GM21423 (cell line): ENCODE results near the gene CHPF2.

Source experiments
- ATAC-seq: cut with Tn5 transposase; IDR thresholded peaks from one replicate; pipeline ENCODE4 v1.9.1; 2021; ENCODE audit warnings: mild to moderate bottlenecking, moderate library complexity; ENCODE audit not compliant: unreplicated experiment

CHPF2 gene

DNA sequence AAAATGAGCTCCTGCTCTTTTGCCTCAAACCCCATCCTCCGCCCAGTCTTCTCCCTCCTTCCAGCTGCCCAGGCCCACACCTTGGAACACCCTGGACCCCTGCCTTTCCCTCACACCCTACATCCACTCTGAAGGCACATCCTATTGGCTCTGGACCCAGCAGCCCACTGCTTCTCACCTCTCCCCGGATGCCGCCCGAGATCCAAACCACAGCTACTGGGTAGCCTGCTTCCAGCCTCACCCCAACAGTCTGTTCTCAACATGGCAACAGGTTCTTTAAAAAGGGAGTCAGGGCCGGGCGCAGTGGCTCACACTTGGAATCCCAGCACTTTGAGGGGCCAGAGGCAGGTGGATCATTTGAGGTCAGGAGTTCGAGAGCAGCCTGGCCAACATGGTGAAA lies 25.7 kb downstream of the CHPF2 start:
- ATAC-seq, result no peak

DNA sequence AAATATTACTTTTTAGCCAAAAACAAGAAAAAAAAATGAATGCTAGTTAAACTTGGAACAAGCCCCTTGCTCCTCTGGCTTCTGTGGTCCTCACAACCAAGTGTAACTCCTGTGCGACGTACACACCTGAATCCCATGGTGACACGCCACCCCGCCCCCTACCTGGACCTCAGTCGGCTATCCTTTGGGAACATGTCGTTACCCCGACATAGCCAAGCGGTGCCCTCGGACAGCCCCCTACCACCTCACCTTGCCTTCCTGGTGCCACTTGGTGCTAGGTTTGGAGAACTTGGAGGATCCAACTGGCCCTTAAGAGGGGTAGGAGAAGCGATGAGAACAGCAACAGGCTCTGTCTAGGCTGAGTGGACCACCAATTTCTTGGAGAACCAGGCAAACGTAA lies 28.2 kb downstream of the CHPF2 start:
- no peak for ATAC-seq

DNA sequence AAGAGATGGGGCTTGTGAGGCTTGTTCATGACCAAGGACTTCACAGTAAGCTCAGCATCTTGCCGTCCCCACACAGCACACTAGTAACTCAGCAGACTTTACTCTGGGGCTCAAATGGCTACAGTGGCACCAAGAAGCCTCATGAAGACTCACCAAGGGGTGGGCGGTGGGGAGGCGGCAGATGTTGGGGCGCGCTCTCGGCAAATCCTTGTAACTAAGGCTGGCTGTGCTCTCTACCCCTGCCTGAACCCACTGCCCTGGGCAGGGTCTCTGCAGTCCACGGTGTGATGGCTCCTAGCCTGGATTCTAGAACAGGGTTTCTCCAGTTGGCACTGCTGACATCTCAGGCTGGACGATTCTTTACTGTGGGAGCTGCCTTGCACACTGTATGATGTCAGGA lies 28.6 kb downstream of the CHPF2 start:
- no peak for ATAC-seq

DNA sequence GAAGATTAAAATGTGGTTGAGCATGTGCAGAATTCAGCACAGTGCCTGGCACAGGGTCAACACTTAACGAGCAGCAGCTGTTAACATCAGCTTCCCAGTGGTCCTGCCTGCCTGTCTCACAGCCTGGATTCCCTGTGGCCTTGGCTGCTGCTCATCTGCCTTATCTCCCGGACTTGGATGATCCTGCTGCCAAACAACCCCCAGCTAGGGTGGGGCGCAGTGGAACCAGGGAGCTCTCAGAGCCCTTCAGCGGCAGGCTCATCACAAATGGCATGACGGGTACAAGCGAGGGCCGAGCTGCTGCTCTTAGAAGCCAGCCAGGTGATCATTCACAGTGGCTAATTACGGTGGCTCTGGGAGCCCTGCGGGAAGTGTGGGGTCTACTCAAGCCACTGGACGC lies 29.2 kb downstream of the CHPF2 start:
- no peak for ATAC-seq

DNA sequence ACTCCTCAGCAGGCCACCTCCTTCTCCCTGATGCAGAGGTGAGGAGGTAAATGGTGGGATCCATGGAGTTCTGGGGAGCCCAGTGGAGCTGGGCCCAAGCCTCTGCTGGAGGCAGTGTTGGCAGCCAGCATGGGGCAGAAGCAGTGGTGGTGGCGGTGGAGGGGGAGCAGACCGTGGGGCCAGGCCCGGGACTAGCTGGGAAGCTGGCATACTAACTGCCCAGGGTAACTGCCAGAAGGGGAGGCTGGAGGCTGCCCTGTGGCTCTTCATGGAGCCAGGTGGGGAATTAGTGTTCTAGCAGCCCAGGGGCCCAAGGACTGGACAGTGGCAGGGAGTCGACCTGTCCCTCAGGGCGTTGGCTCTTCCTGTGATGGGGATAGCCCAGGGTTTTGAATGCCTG lies 32.3 kb downstream of the CHPF2 start:
- ATAC-seq, result no peak

DNA sequence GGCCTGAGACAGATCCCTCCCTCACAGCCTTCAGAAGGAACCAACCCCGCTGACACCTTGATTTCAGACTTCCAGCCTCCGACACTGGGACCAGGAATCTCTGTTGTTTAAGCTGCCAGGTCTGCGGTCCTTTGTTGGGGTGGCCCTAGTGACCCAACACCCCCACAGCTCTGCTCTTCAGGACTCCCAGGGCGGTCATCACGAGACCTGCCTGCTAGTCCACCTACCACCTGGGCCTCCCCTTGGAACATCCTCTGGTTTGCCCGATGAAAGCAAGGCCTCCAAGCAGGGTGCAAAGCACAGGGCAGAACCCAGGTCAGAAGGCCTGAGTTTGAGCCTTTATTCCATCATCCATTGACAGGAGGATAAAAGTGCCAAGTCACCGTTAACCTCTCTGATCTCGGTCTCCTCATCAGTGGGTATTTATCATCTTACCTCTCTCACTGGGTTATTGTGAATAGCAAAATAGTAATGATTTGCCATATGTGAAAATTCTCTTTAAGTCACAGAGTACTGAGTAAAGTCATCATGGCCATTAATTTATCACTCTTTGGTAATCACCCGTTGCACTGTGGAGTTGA lies 33.2 kb downstream of the CHPF2 start:
- ATAC-seq, result no peak

DNA sequence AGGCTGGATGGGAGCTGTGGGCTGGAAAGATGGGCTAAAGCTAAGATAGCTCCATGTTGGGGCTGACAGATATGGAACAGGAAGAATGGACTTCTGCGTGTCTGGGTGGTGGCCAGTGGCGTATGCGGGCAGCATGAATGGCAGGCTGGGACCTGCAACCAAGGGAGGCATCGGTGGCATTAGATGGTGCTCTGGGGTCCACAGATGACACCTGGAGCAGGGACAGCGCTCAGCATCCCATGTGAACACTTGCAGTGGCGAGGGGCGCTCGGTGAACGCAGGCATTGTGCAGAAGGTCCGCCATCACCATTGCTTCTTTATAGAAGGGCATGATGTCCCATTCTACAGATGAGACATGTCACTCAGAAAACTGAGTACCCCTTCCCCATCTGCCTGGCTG lies 37.2 kb downstream of the CHPF2 start:
- ATAC-seq, result no peak

DNA sequence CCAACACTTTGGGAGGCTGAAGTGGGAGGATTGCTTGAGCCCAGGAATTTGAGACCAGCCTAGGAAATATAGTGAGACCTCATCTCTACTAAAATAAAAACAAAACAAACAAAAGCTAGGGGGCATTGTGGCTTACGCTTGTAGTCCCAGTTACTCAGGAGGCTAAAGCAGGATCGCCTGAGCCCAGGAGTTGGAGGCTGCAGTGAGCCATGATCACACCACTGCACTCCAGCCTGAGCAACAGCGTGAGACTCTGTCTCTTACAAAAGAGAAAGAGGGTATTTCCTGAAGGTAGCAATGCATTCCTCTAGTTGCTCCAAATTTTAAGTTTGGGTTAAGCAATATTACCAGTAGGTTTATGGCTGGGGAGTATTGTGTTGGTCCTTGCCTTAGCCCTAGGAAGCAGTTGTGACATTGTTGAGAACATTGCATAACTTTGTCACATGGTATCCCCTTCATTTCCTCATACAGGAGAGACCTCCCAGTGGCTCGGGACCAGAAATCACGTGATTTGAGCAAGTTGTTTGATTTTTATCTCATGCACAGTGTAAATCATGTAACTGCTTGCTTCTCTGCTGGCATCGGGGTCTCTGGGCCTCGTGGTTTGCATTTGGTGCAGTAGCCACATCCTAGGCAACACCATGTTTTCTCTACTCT lies 39.5 kb downstream of the CHPF2 start:
- ATAC-seq, result no peak

DNA sequence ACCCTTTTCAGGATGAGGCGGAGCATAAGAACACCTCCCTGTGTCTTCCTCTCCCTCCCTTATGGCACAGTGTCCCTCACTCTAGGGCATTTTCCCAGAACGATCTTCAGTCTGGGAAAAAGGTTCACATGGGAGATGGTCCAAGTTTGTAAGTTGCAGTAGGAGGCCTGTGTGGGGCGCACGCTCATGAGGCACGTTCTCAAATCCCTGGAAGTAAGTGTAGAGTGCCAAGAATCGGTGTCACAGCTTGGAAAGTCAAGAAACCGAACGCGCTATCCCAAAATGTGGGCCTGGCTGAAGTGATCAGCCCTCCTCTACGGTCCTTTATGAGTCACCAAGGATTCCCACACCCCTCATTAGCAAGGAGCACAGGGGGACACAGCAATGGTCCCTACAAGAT lies 40.1 kb downstream of the CHPF2 start:
- no peak for ATAC-seq

DNA sequence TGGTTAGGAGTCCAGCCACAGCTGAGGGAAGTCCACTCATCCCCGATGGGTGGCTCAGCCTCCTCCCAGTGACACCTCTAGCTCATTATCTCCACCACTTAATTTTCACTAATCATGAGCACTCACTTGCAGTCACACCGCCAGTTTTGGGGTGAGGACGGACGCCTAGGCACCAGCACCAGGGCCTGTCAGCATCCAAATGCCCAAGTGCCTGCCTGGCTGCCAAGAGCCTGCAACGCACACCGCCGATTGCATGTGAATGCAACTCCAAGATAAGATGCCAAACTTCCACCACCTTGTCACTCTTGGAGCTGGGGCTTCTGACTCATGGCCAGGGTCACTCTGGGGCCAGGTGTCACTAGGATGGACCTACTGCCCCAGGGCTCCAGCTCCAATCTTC lies 40.6 kb downstream of the CHPF2 start:
- no peak for ATAC-seq

DNA sequence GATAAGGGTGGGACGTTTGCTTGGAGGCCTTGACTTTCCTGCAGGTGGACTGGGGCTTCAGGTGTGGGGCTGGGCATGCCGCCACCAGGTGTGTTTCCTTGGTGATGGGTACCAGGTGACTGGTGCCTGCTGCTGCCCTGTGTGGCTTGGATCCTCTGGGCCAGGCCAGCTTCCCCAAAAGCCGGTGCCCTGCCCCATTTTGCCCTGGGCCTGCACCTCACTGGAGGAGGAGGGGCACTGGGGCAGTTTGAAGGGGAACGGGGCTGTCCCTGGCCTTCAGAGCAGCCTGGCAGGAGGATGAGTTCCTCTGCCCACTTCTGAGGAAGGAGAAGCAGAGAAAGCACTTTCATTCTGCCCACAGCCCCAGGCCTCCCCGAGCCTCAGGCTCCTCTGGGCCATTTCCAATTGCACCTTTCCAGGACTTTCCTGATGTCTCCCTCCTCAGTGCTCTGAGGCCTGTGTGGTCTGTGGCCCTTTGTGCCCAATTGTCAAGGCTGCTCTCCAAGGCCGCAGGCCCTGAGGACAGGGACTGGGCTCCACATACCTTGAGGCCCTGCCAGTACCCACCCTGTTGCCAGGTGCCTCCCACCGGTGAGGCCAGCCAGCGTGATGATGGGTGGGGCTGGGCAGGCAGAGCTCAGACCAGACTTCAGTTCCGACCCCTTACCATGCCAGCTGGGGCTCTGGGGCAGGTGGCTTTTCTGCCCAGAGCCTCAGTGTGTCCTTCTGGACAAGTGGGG lies 41.5 kb downstream of the CHPF2 start:
- no peak for ATAC-seq

DNA sequence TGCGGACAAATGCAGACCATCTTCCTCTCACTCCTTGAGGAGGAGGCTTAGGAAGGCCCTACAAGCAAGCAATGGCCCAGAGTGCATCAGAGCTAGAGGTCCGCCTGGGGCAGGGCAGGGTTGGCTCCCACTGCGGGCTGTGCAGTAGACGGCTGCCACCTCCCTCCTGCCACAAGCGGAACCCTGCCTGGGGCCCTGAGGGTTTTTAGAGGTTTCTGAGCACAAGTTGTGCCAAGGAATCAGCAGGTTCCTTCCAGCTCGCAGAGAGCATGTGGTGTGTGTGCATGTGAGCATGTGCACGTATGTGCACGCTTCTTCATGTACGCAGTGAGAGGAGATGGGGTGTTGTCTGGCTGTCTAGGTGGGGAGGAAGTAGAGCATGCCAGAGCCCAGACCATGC lies 42.1 kb downstream of the CHPF2 start:
- ATAC-seq, result no peak

DNA sequence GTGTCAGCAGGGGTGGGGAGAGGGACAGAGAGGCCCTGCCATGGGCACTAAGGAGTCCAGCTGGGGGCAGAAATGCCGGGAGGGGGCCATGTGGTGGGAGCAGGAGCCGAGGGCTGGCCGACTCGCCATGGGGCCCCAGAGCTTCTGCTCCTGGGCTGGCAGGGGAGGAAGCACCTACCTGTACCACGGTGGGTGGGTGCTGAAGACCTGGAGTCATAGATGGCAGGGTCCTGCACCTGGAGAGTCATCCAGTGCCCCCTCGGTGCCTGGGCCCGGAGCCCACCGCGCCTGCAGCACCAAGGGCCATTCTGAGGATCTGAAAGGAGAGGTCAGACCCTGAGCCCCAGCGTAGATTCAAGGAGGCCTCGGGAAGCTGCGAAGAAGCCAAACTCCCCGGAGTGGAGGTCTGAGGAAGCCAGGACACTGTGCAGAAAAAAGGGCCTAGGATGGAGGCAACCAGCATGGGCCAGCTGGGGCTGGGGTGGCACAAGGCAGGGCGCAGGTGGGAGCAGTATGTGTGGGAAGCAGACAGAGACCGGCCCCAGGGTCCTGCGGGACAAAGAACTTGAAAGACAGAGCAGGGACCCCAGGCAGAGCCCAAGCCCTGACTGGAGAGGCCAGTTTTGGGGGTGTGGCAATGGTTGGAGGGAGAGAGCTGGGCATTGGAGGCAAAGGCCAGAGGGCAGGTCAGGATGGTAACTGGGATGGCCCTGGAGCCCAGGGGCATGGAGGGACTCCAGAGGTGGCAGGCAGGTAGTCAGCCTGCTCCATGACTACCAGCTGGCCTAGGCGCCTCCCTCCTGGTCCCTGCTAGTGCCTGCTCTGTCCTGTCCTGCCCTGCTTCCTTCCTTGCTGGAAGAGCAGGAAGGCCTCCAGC lies 42.9 kb downstream of the CHPF2 start:
- ATAC-seq, result no peak

DNA sequence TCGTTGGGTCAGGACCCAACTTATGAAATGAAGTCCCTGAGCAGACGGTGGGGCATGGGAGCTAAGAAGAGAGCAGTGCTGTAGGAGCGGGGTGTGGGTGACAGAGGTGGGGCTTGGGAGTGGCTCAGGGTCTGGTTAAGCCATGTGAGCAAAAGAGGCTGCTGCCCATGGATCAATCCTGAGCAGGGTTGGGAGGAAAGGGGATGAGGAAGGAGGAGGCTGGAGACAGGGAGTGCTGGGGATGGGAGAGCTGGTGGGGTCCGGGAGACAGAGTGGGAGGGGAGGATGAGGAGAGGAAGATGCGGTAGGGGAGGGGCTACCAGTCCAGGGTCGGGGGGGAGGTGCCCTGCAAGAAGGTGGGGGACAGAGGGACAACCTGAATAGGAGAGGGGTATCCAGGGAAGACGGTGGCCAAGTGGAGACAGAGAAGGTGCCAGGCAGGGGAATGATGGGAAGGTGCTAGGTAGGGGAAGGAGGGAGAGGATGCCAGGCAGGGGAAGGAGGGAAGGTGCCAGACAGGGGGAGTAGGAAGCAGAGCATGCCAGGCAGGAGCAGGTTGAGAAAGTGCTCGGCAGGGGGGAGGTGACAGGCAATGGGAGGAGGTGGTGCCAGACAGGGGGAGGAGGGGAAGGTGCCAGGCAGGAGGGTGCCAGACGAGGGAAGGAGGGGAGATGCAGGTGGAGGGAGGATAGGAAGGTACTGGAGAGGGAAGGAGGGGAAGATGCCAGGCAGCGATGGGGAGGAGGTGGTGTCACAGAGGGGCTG lies 43.7 kb downstream of the CHPF2 start:
- no peak for ATAC-seq

DNA sequence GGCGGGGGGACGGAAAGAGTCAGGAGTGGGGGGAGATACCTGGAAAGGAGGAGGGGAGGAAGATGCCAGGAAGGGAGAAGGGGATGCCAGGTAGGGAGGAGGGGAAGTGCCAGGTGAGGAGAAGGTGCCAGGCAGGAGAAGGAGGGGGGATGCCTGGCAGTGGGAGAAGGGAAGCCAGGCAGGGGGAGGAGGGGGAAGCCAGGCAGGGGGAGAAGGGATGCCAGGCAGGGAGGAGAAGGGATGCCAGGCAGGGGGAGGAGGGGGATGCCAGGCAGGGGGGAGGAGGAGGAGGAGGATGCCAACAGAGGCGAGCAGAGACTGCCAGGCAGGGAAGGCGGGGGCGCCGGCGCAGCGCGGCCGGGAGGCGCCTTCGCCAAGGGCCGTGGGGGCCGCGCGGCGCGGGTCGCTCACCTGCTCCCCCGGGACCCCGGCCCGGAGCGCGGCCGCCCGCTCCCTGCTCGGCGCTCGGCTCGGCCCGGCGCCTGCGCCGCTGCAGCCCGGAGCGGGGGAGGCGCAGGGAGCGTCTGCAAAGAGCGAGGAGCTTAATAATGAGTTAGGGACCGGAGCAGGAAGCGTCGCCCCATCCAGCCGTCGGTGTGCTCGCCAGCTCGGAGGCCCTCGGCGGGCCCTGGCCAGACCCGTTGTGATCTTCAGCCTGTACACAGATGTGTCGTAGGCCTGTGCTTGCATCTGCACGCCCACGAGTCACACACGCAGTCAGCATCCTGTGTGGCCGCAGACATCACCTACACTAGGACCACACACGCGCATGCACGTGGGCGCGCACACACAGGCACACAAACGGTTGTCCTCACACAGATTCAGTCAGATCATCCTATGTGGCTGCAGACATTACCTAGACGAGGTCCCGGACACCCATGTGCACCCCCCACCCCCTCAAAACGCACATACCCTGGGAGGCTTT lies 44.6 kb downstream of the CHPF2 start:
- no peak for ATAC-seq

DNA sequence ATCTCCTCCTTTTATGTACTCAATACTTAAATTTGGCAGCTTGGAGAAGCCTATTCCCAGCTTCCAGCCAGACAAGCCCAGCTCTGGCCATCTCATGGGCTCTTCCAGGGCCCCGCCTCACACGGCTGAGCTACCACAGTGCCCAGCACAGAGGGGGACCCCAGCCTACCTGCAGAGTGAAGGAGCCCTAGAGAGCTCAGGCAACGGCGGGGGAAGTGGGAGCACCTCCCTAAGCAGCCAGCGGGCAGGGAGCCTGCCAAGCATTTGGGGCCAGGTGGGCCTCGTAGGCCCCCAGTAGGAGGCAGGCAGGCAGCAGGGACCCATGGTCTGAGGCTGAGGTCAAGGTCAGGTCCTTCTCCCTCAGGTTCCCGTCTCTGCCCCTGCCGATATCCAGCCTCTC lies 45.3 kb downstream of the CHPF2 start:
- ATAC-seq, result no peak

DNA sequence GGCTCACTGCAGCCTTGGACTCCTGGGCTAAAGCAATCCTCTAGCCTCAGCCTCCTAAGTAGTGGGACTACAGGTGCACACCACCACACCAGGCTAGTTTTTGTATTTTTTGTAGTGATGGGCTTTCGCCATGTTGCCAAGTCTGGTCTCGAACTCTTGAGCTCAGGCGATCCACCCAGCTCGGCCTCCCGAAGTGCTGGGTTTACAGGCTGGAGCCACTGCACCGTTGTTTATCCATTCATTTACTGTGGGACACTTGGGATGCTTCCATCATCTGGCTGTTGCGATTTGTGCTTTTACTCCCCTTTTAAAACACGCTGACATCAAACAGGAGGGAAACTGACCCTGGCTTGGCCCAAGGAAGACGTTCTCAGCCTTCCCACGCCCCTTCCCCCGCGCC lies 46.7 kb downstream of the CHPF2 start:
- ATAC-seq, result no peak

DNA sequence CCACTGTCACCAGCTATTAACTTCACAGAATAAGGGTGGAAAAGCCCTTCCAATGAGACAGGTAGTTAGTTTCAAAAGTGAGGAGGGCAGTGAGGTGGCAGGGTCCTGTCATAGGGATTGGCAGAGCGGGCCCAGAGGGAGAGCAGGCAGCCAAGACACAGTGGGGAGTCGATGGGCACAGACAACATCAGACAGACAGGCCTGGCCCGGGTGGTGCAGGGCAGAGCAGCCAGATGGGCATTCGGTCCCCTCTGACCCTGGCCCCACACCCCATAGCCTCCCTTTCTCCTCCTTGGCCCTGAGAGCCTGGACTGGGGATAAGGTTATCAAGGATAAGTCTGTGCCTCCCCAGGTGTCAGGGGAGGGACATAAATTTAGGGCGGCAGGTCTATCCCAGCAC lies 47.6 kb downstream of the CHPF2 start:
- no peak for ATAC-seq

DNA sequence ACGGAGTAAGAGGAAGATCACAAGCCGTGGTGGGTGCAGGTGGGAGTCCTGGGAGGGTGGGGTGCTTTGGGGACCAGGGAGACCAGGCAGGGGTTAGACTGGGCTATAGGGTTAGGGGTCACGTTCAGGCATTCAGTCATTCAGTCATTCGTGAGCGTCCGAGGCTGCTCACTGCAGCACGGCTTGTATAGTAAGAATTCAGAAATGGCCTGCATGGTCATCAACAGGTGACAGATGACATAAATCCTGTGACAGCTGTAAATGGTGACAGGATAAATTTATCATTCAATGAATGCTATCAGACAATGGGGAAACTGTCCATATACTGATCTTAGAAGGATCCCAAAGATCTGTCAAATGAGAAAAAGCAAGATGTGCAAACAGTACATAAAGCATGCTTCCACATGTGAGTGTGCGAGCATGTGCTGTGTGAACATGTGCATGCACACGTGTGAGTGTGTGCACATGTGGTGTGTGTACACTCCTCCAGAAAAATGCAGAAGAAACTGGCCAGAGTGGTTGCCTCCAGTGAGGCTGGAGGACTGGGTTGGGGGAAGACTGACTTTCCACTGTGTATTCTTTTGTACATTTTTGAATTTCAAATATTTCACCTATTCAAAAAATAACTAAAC lies 48.2 kb downstream of the CHPF2 start:
- no peak for ATAC-seq
